Endothelial cell of umbilical vein (primary cell): ENCODE measurements around the gene GAST. TPM values are rescaled to one million over a fixed set of nuclear protein-coding genes. Genes with fewer than 3 reads are reported as not detected.

Experiments used
- BruUV-seq: library from RNA; stranded (reverse); fragments of 400-500 nt; replicated peaks from 2 replicates; lab custom pipeline; 2021; lab: Mats Ljungman, UMichigan
- CTCF ChIA-PET: fragments of 300-600, 350-600 bp; sonication (Branson Sonifier 250); formaldehyde crosslinking; loops from one replicate; lab custom pipeline; 2021; ENCODE audit warnings: antibody characterized with exemption, inconsistent platforms; lab: Charles Lee
- POLR2A ChIA-PET: fragments of 300-600, 350-600 bp; sonication (Branson Sonifier 250); formaldehyde crosslinking; loops from one replicate; lab custom pipeline; 2021; ENCODE audit warnings: antibody characterized with exemption, inconsistent platforms; lab: Charles Lee
- DNase-seq: peaks from one replicate; pipeline ENCODE4 v3.0.0-alpha.2; 2011; ENCODE audit warnings: low read depth, low spot score
- FAIRE-seq: peaks from 2 replicates; lab custom pipeline; 2011; peaks lifted over from hg19 to GRCh38; lab: Jason Lieb, UNC
- H2AFZ ChIP-seq: 2 replicates; pipeline ENCODE4 v1.6.0; 2012; ENCODE audit warnings: low read depth, low read length, control low read depth, inconsistent platforms
- H3K27ac ChIP-seq: 2 replicates; pipeline ENCODE4 v1.5.1; 2011; ENCODE audit warnings: low read depth, mild to moderate bottlenecking, control low read depth, low read length, moderate library complexity; ENCODE audit not compliant: insufficient read depth
- H3K27me3 ChIP-seq, 2 experiments: 2 replicates each; pipeline versions ENCODE4 v1.6.0 to v1.6.1; 2011; ENCODE audit warnings: low read length in 2 of 2, mixed read lengths in 1 of 2; ENCODE audit not compliant: control insufficient read depth in 2 of 2, insufficient read depth in 2 of 2
- H3K36me3 ChIP-seq, 2 experiments: 2 replicates in 1 of 2; 3 replicates in 1 of 2; pipeline ENCODE4 v1.5.1; 2011; ENCODE audit warnings: low read length in 2 of 2, mild to moderate bottlenecking in 1 of 2, moderate library complexity in 1 of 2; ENCODE audit not compliant: control insufficient read depth in 2 of 2, insufficient read depth in 2 of 2; ENCODE audit errors: extremely low read depth in 1 of 2
- H3K4me1 ChIP-seq: 3 replicates; pipeline ENCODE4 v1.5.1; 2011; ENCODE audit warnings: mild to moderate bottlenecking, low read length; ENCODE audit not compliant: control insufficient read depth, insufficient read depth; ENCODE audit errors: extremely low read depth
- H3K4me2 ChIP-seq: 2 replicates; pipeline ENCODE4 v1.6.1; 2011; ENCODE audit warnings: low read length, control low read depth, mixed read lengths; ENCODE audit not compliant: insufficient read depth
- H3K4me3 ChIP-seq, 3 experiments: fragments of 200-600 bp in 1 of 3; sonication (generic), shearing (Covaris generic) in 1 of 3; replicated peaks in 1 of 3; 2 replicates each; pipeline ENCODE4 v1.5.1; 2011 to 2016; ENCODE audit warnings: control low read depth in 3 of 3, low read length in 3 of 3, mild to moderate bottlenecking in 2 of 3, inconsistent platforms in 1 of 3, low read depth in 1 of 3, moderate library complexity in 1 of 3; ENCODE audit not compliant: insufficient read depth in 1 of 3
- H3K79me2 ChIP-seq: 2 replicates; pipeline ENCODE4 v1.6.0; 2012; ENCODE audit warnings: low read length, inconsistent platforms; ENCODE audit not compliant: control insufficient read depth, insufficient read depth
- H3K9ac ChIP-seq: replicated peaks from 2 replicates; pipeline ENCODE3; 2011; ENCODE audit warnings: low read length, control low read depth; ENCODE audit not compliant: insufficient read depth; ENCODE audit errors: extremely low read depth
- H3K9me1 ChIP-seq: replicated peaks from 3 replicates; pipeline ENCODE4 v1.6.0; 2011; ENCODE audit warnings: mild to moderate bottlenecking, low read length; ENCODE audit not compliant: control insufficient read depth, insufficient read depth; ENCODE audit errors: extremely low read depth
- H3K9me3 ChIP-seq: replicated peaks from 2 replicates; pipeline ENCODE4 v1.5.1; 2012; ENCODE audit warnings: low read length, inconsistent platforms; ENCODE audit not compliant: control insufficient read depth, insufficient read depth
- H4K20me1 ChIP-seq: replicated peaks from 2 replicates; pipeline ENCODE3; 2011; ENCODE audit warnings: mild to moderate bottlenecking, low read length; ENCODE audit not compliant: control insufficient read depth, insufficient read depth; ENCODE audit errors: extremely low read depth
- EZH2 ChIP-seq: IDR thresholded peaks from 2 replicates; pipeline ENCODE4 v1.6.1; 2012; ENCODE audit warnings: borderline replicate concordance, low read depth, mild to moderate bottlenecking, moderate library complexity, low read length, inconsistent platforms; ENCODE audit not compliant: severe bottlenecking
- MAX ChIP-seq: IDR thresholded peaks from 2 replicates; pipeline ENCODE4 v1.6.1; 2011; ENCODE audit not compliant: insufficient read depth, insufficient read length
- MYC ChIP-seq: IDR thresholded peaks from one replicate; pipeline ENCODE4 v1.6.1; 2011; ENCODE audit warnings: mild to moderate bottlenecking, low read depth, low read length
- POLR2A ChIP-seq: IDR thresholded peaks from 2 replicates; pipeline ENCODE4 v1.6.1; 2012; ENCODE audit warnings: low read depth, mild to moderate bottlenecking, control low read depth, low read length
- POLR2AphosphoS5 ChIP-seq: IDR thresholded peaks from 2 replicates; pipeline ENCODE4 v1.6.1; 2012; ENCODE audit warnings: low read depth, mild to moderate bottlenecking, control low read depth, low read length, moderate library complexity; ENCODE audit not compliant: insufficient read depth
- dilution Hi-C: fragments of 300-500 bp; cut with MboI; formaldehyde crosslinking; loops from one replicate; pipeline ENCODE4 v1.15.0; 2019; ENCODE audit warnings: low sequenced_read_pairs; ENCODE audit not compliant: extremely low pct_ligation_motif_present
- intact Hi-C: fragments of 100-400 bp; cut with micrococcal nuclease; formaldehyde crosslinking; loops from one replicate; pipeline ENCODE4 v1.10.0; 2022
- polyA plus RNA-seq, 4 experiments: library from polyadenylated mRNA; depleted of rRNA in 3 of 4; stranded (reverse) in 3 of 4; unstranded in 1 of 4; fragments of >200 nt; gene quantifications; 2 replicates each; pipeline versions ENCODE4 v1.2.1 to v1.2.3, GENCODE V29; 2011 to 2012; ENCODE audit warnings: missing spikeins in 1 of 4
- total RNA-seq: library from RNA; stranded (reverse); gene quantifications from 2 replicates; pipeline ENCODE4 v1.2.3, GENCODE V29; 2021
- TF ChIP-seq, protein P1 (sequence below), 2 donors: IDR thresholded peaks; 1 replicate in 1 of 2; 2 replicates in 1 of 2; pipeline ENCODE4 v1.5.1; 2011; ENCODE audit warnings: low read length in 2 of 2, mild to moderate bottlenecking in 2 of 2, moderate library complexity in 2 of 2, control low read depth in 1 of 2, inconsistent platforms in 1 of 2, low read depth in 1 of 2; ENCODE audit not compliant: insufficient read depth in 1 of 2; ENCODE audit errors: extremely low read depth in 1 of 2

GAST gene
- total and polyA plus RNA-seq, 2 donors (not counting 3 experiments of a cell fraction or from before 2014, with no cell fraction given), result not detected

DNA sequence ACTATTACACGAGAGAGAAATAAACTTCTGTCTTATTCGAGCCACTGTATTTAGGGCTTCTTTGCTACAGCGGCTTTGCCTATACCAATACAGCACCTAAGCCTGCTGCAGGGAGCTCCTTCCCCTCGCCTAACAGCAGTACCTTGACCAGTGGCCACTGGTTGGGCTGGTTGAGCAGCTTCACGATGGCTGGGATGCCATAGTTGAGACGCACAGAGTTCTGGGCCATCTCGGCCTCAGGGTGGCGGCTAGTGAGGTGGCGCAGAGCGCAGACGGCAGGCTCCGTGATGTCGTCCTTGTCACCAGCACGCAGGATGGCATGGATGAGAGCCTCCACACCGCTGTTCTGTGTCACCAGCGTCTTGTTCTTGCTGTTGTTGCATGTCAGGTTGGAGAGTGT, 50.7 kb downstream of the GAST start:
- no peak for FAIRE-seq
- intact Hi-C loops (no loop called here), dilution Hi-C loops (no loop called here)
- no peaks in the 10 kb centered on the region for H3K27me3 ChIP-seq
- no peak overlapping the region for H2AFZ ChIP-seq
- no peak overlapping the region for H3K4me3 ChIP-seq
- H3K36me3 ChIP-seq, result peaks cover 5 to 62% of the 10 kb centered on the region in 2 experiments
- H3K9me3 ChIP-seq, result no peaks in the 10 kb centered on the region
- H4K20me1 ChIP-seq, result no peaks in the 10 kb centered on the region
- H3K9me1 ChIP-seq, result no peaks in the 10 kb centered on the region
- ChIA-PET CTCF (interaction anchor here (1.6 kb wide), 1 partner anchor 24 kb away, joined by 5 read pairs; the partner anchor contains the start of gene JUP), POLR2A (interaction anchor here (0.7 kb wide), 1 partner anchor 9 kb away, joined by 3 read pairs; no protein-coding TSS in a partner anchor)
- no TSS peak for BruUV-seq
- H3K9ac ChIP-seq, result no peak overlapping the region
- DNase-seq, result no peak
- no peak overlapping the region for H3K27ac ChIP-seq
- TF ChIP-seq POLR2AphosphoS5, result no peak
- TF ChIP-seq MAX, result no peak
- TF ChIP-seq MYC, result no peak
- TF ChIP-seq POLR2A, result no peak
- no peak for TF ChIP-seq EZH2
- TF ChIP-seq, protein P1, sequence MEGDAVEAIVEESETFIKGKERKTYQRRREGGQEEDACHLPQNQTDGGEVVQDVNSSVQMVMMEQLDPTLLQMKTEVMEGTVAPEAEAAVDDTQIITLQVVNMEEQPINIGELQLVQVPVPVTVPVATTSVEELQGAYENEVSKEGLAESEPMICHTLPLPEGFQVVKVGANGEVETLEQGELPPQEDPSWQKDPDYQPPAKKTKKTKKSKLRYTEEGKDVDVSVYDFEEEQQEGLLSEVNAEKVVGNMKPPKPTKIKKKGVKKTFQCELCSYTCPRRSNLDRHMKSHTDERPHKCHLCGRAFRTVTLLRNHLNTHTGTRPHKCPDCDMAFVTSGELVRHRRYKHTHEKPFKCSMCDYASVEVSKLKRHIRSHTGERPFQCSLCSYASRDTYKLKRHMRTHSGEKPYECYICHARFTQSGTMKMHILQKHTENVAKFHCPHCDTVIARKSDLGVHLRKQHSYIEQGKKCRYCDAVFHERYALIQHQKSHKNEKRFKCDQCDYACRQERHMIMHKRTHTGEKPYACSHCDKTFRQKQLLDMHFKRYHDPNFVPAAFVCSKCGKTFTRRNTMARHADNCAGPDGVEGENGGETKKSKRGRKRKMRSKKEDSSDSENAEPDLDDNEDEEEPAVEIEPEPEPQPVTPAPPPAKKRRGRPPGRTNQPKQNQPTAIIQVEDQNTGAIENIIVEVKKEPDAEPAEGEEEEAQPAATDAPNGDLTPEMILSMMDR (IDR thresholded peaks at IDR 0.05; ENCODE audit: extremely low read depth in 1 of 2, insufficient read depth in 1 of 2, low read depth in 1 of 2, low read length in 2 of 2), result no peak
- H3K4me1 ChIP-seq, result no peaks in the 10 kb centered on the region
- no peaks in the 10 kb centered on the region for H3K79me2 ChIP-seq
- H3K4me2 ChIP-seq, result no peak overlapping the region
